Peyer's patch (tissue), 4 donors: Measurements from ENCODE around the gene MUC21.

Experiments
- POLR2A ChIP-seq, 2 donors: fragments of 450-650 bp; IDR thresholded peaks; one replicate each; pipeline ENCODE4 v1.5.1; 2017; ENCODE audit warnings: antibody characterized with exemption in 2 of 2, mild to moderate bottlenecking in 2 of 2, moderate library complexity in 2 of 2
- TF ChIP-seq, protein P1 (sequence below), 6 experiments: fragments of 450-650 bp in 4 of 6; fragments of 200-600 bp in 2 of 6; sonication (generic) in 1 of 6; IDR thresholded peaks; one replicate each; pipeline ENCODE4 v1.5.1; 2017 to 2019; ENCODE audit warnings: antibody characterized with exemption in 6 of 6, mild to moderate bottlenecking in 3 of 6, moderate library complexity in 1 of 6

DNA sequence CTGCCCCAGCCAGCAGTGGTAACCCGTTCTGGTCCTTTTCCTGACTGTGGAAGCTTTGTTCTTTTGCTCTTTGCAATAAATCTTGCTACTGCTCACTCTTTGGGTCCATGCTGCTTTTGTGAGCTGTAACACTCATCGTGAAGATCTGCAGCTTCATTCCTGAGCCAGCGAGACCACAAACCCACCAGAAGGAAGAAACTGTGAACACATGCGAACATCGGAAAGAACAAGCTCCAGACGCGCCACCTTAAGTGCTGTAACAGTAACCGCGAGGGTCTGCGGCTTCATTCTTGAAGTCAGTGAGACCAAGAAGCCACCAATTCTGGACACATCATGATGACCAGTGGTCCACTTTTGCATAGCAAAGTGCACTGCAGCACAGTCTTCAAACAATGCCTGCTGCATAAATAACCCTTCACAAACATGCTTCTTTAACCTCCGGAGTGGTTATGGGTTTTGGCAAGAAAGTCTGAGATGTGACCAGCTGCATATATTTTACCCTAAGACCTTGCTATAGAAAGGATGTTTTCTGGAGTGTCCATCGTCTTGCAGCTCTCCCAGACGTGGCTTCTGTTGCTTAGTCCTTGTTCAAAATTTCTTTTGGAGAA lies 17.9 kb downstream of the MUC21 start:
- TF ChIP-seq, protein P1, sequence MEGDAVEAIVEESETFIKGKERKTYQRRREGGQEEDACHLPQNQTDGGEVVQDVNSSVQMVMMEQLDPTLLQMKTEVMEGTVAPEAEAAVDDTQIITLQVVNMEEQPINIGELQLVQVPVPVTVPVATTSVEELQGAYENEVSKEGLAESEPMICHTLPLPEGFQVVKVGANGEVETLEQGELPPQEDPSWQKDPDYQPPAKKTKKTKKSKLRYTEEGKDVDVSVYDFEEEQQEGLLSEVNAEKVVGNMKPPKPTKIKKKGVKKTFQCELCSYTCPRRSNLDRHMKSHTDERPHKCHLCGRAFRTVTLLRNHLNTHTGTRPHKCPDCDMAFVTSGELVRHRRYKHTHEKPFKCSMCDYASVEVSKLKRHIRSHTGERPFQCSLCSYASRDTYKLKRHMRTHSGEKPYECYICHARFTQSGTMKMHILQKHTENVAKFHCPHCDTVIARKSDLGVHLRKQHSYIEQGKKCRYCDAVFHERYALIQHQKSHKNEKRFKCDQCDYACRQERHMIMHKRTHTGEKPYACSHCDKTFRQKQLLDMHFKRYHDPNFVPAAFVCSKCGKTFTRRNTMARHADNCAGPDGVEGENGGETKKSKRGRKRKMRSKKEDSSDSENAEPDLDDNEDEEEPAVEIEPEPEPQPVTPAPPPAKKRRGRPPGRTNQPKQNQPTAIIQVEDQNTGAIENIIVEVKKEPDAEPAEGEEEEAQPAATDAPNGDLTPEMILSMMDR (IDR thresholded peaks at IDR 0.05) = no peak
- no peak for TF ChIP-seq POLR2A (IDR thresholded peaks at IDR 0.05)
